Lung (tissue), 12 donors: ENCODE results near the gene CFAP410. TPM values are rescaled to one million over a fixed set of nuclear protein-coding genes. Genes with fewer than 3 reads are reported as not detected.

Experiments used
- ATAC-seq: fragments of 200-7000 bp; cut with Tn5 transposase; one replicate; pipeline ENCODE4 v1.9.1; 2020; ENCODE audit warnings: moderate number of reproducible peaks; ENCODE audit not compliant: insufficient read depth, low FRiP score
- DNase-seq, 3 donors: peaks; one replicate each; pipeline ENCODE4 v3.0.0-alpha.2; 2013 to 2017
- H3K27ac ChIP-seq, 2 donors: one replicate each; pipeline ENCODE4 v1.5.1; 2013; ENCODE audit warnings: mild to moderate bottlenecking in 2 of 2, moderate library complexity in 2 of 2, control low read depth in 1 of 2, inconsistent platforms in 1 of 2, low read depth in 1 of 2, low read length in 1 of 2
- H3K27me3 ChIP-seq, 3 donors: one replicate each; pipeline ENCODE4 v1.5.1; 2013; ENCODE audit warnings: low read length in 2 of 3; ENCODE audit not compliant: control insufficient read depth in 3 of 3, insufficient read depth in 3 of 3
- H3K36me3 ChIP-seq, 4 donors: one replicate each; pipeline ENCODE4 v1.5.1; 2013; ENCODE audit warnings: low read length in 4 of 4, mild to moderate bottlenecking in 1 of 4, moderate library complexity in 1 of 4; ENCODE audit not compliant: control insufficient read depth in 4 of 4, insufficient read depth in 4 of 4
- H3K4me1 ChIP-seq, 5 donors: one replicate each; pipeline ENCODE4 v1.5.1; 2013; ENCODE audit warnings: low read length in 5 of 5, mild to moderate bottlenecking in 2 of 5, moderate library complexity in 1 of 5; ENCODE audit not compliant: control insufficient read depth in 5 of 5, insufficient read depth in 5 of 5
- H3K4me3 ChIP-seq: one replicate; pipeline ENCODE4 v1.5.1; 2013; ENCODE audit warnings: mild to moderate bottlenecking, control low read depth, moderate library complexity
- H3K9ac ChIP-seq, 2 donors: one replicate each; pipeline ENCODE4 v1.5.1; 2013; ENCODE audit warnings: low read length in 2 of 2, control low read depth in 1 of 2; ENCODE audit not compliant: insufficient read depth in 1 of 2
- H3K9me3 ChIP-seq, 4 donors: one replicate each; pipeline ENCODE4 v1.5.1; 2013; ENCODE audit warnings: low read length in 3 of 4, mild to moderate bottlenecking in 1 of 4, moderate library complexity in 1 of 4; ENCODE audit not compliant: control insufficient read depth in 4 of 4, insufficient read depth in 3 of 4
- WGBS, 2 donors: extraction: QIAGEN DNeasy Blood & Tissue Kit; methylation state at CpG; one replicate each; pipeline ENCODE4 v1.1.7; 2013; 5-methylcytosine and 5-hydroxymethylcytosine counted together
- polyA plus RNA-seq, 2 donors: library from polyadenylated mRNA; stranded (reverse); fragments of 200-250 nt; gene quantifications; one replicate each; pipeline ENCODE4 v1.2.1, GENCODE V29; 2013
- total RNA-seq, 2 donors: library from RNA; depleted of rRNA in 1 of 2; stranded (reverse); fragments of >200 nt in 1 of 2; gene quantifications; one replicate each; pipeline ENCODE4 v1.2.1, GENCODE V29; 2014 to 2021
- TF ChIP-seq, protein P1 (sequence below): IDR thresholded peaks from 2 replicates; pipeline ENCODE4 v1.5.1; 2012; ENCODE audit warnings: mild to moderate bottlenecking; ENCODE audit errors: control extremely low read depth, extremely low read depth
- donor health status: control.
- donor health status: control.
- donor health status: Bipolar disorder and iron deficiency.
- donor health status: healthy.
- donor health status: DM: yes; HTN: yes; CAD: no.

Gene CFAP410
- total and polyA plus RNA-seq, 4 donors = 24.3 to 72.7 (median 39.5) TPM

DNA sequence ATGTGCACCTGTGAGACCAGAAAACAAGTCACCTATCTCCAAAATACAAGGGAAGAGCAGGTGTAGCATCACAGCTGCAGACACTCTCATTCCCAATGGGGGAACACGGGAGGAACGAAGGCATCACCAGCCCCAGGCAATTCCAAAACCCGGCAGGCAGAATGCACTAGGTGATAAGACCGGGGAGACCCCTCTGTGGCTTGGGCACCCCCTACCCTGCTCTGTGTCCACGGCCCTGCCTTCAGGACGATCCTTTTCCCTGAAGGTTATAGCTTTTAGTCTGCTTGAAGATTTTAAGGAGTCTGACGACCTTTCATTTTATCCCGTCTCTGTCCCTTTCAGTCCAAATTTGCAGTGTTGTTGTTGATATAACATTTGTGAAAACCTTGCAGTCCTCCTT is 33.4 kb upstream of the CFAP410 start:
- peaks cover 0 to 6% (median 0%) of the 10 kb centered on the region in 4 donors for H3K9me3 ChIP-seq
- no peak overlapping the region for H3K9ac ChIP-seq
- peaks cover 0 to 7% (median 0%) of the 10 kb centered on the region in 3 donors for H3K27me3 ChIP-seq
- WGBS, 2 donors = 82 to 89% methylated on average over 8 of the region's 8 CpGs
- no peak overlapping the region for H3K27ac ChIP-seq
- no peak overlapping the region for H3K4me3 ChIP-seq
- no peaks in the 10 kb centered on the region for H3K36me3 ChIP-seq
- peaks cover 0 to 7% (median 0%) of the 10 kb centered on the region in 5 donors for H3K4me1 ChIP-seq
- TF ChIP-seq, protein P1, sequence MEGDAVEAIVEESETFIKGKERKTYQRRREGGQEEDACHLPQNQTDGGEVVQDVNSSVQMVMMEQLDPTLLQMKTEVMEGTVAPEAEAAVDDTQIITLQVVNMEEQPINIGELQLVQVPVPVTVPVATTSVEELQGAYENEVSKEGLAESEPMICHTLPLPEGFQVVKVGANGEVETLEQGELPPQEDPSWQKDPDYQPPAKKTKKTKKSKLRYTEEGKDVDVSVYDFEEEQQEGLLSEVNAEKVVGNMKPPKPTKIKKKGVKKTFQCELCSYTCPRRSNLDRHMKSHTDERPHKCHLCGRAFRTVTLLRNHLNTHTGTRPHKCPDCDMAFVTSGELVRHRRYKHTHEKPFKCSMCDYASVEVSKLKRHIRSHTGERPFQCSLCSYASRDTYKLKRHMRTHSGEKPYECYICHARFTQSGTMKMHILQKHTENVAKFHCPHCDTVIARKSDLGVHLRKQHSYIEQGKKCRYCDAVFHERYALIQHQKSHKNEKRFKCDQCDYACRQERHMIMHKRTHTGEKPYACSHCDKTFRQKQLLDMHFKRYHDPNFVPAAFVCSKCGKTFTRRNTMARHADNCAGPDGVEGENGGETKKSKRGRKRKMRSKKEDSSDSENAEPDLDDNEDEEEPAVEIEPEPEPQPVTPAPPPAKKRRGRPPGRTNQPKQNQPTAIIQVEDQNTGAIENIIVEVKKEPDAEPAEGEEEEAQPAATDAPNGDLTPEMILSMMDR = no peak
- no peak for ATAC-seq
- no peak for DNase-seq

DNA sequence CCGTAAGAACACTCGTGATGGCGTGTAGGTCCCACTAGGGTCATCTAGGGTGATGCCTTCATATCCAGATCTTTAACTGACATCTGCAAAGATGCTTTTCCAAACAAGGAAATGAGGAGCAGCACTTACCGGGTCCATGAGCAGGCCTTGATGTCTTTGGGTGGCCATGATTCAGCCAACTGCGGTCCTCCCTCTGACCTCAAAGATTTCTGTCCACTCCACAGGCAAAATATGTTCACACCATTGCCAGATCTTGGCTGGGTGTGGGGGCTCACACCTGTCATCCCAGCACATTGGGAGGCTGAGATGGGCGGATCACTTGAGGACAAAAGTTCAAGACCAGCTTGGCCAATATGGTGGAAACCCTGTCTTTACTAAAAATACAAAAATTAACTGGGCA is 32.4 kb upstream of the CFAP410 start:
- WGBS, 2 donors = 94 to 97% methylated on average over 6 of the region's 6 CpGs
- TF ChIP-seq, protein P1 = no peak
- DNase-seq = no peak
- peaks cover 0 to 7% (median 0%) of the 10 kb centered on the region in 5 donors for H3K4me1 ChIP-seq
- peaks cover 0 to 6% (median 0%) of the 10 kb centered on the region in 4 donors for H3K9me3 ChIP-seq
- H3K27ac ChIP-seq = no peak overlapping the region
- ATAC-seq = no peak
- peaks cover 0 to 7% (median 0%) of the 10 kb centered on the region in 3 donors for H3K27me3 ChIP-seq
- no peaks in the 10 kb centered on the region for H3K36me3 ChIP-seq
- no peak overlapping the region for H3K4me3 ChIP-seq
- no peak overlapping the region for H3K9ac ChIP-seq

DNA sequence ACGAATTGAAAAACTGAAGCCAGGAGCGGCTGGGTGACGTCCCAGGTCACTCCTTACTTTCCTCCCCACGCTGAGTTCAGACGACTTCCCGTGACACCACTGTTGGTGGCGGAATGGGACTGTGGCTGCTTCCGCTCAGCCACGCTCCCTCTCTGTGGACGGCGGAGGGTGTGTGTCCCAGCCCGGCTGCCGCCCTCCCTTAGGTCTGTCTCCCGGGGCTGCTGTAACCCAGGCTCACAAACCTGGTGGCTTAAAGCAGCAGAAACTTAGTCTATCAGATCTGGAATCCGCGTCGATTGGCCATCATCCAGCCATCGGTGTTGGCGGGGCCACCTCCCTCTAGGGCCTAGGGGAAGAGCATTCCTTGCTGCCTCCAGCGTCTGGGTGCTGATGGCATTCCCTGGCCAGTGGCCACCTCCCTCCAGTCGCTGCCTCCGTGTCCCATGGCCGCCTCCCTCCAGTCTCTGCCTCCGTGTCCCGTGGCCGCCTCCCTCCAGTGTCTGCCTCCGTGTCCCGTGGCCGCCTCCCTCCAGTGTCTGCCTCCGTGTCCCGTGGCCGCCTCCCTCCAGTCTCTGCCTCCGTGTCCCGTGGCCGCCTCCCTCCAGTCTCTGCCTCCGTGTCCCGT is 31.7 kb upstream of the CFAP410 start:
- Histone ChIP-seq H3K9me3 (peaks cover 0 to 6% (median 0%) of the 10 kb centered on the region in 4 donors), H3K4me3 (no peak overlapping the region), H3K4me1 (peaks cover 0 to 7% (median 0%) of the 10 kb centered on the region in 5 donors), H3K27me3 (peaks cover 0 to 7% (median 0%) of the 10 kb centered on the region in 3 donors), H3K36me3 (no peaks in the 10 kb centered on the region), H3K27ac (no peak overlapping the region), H3K9ac (no peak overlapping the region)
- TF ChIP-seq, protein P1 = no peak
- 91 to 92% methylated on average over 31 to 36 of the region's 37 CpGs for WGBS, 2 donors
- ATAC-seq = no peak
- DNase-seq = no peak
